ENCODE measurements around the gene ARAP2.

DNA sequence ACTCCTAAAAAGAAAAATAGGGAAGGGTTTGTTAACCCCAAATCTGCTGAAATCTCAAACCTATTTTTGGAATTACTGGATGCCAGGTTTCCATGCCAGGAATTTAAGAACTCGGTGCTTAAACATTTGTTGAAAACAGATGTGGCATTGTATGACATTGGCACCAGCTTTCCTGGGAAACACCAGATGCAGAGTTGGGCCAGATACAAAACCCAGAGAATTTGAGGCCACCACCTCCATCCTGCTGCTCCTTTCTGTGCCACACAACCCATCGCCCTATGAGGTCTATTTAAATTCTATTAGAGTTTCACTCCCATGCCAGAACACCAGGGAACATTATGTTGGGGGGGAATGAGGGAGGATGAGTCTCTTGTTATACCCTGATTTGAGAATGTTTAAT, 71.7 kb downstream of the ARAP2 start:
- TF ChIP-seq, protein P1, sequence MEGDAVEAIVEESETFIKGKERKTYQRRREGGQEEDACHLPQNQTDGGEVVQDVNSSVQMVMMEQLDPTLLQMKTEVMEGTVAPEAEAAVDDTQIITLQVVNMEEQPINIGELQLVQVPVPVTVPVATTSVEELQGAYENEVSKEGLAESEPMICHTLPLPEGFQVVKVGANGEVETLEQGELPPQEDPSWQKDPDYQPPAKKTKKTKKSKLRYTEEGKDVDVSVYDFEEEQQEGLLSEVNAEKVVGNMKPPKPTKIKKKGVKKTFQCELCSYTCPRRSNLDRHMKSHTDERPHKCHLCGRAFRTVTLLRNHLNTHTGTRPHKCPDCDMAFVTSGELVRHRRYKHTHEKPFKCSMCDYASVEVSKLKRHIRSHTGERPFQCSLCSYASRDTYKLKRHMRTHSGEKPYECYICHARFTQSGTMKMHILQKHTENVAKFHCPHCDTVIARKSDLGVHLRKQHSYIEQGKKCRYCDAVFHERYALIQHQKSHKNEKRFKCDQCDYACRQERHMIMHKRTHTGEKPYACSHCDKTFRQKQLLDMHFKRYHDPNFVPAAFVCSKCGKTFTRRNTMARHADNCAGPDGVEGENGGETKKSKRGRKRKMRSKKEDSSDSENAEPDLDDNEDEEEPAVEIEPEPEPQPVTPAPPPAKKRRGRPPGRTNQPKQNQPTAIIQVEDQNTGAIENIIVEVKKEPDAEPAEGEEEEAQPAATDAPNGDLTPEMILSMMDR (optimal IDR thresholded peaks at IDR 0.05 in 1 of 3, IDR thresholded peaks at IDR 0.05 in 1 of 3, conservative IDR thresholded peaks at IDR 0.05 in 1 of 3; ENCODE audit: extremely low read depth in 1 of 3, insufficient read depth in 2 of 3, low read length in 3 of 3), result no peak
- no peak for TF ChIP-seq EZH2 (IDR thresholded peaks at IDR 0.05; ENCODE audit: low read length)

Measured in keratinocyte (primary cell).